H1 (cell line): ENCODE measurements around the gene PKP1. TPM values are rescaled to one million over a fixed set of nuclear protein-coding genes. Genes with fewer than 3 reads are reported as not detected.

Source experiments
- CTBP2 ChIP-seq: IDR thresholded peaks from 2 replicates; pipeline ENCODE4 v1.7.0; 2011; ENCODE audit warnings: borderline replicate concordance, mild to moderate bottlenecking, moderate library complexity, mixed read lengths, low read length; ENCODE audit not compliant: insufficient read depth, insufficient read length
- polyA plus RNA-seq, 7 experiments: library from polyadenylated mRNA; depleted of rRNA in 3 of 7; stranded (reverse) in 5 of 7; unstranded in 2 of 7; fragments of >200 nt in 5 of 7; fragments of 200-250 nt in 2 of 7; gene quantifications; 1 replicate in 5 of 7; 2 replicates in 1 of 7; 4 replicates in 1 of 7; pipeline versions ENCODE4 v1.2.1 to v1.2.3, GENCODE V29; 2011 to 2013; ENCODE audit warnings: missing spikeins in 2 of 7, mixed read lengths in 2 of 7
- total RNA-seq: library from RNA; stranded (reverse); fragmentation: NEBNext Ultra II Directional; extraction: Animal tissue kit (Norgen Biotek cat#: 25700); gene quantifications from 2 replicates; pipeline ENCODE4 v1.2.1, GENCODE V29; 2021

Gene PKP1
- total and polyA plus RNA-seq, 2 of the 8 experiments (the other 6 are each of a cell fraction or from before 2014, with no cell fraction given): 0.21 to 0.95 TPM

DNA sequence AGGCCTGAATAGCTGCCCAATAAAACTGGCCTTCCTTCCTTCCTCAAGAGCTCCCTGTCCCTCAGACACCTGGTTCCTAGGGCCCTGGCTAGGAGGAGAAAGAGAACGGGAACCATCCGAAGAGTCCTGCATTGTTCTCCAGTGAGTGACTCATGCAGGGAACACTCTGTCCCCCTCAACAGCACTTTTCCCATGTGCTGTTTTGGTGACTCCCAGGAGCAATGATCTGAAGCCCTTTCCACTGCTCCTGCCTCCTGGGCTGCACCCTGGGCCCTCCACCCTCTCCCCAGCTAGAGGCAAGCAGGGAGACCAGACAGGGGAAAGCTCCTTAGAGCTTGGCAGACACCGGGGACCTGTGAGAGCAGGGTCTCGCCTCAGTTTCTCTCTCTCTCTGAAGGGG, 75.3 kb downstream of the PKP1 start (continued):
- no peak for TF ChIP-seq CTBP2
